Measurements from ENCODE around the gene HNRNPK.
"Not testable (repeated sequence)": the region's sequence is repeated elsewhere in the genome, so short reads cannot be mapped to it uniquely, and the experiment has no call there.

Gene HNRNPK

DNA sequence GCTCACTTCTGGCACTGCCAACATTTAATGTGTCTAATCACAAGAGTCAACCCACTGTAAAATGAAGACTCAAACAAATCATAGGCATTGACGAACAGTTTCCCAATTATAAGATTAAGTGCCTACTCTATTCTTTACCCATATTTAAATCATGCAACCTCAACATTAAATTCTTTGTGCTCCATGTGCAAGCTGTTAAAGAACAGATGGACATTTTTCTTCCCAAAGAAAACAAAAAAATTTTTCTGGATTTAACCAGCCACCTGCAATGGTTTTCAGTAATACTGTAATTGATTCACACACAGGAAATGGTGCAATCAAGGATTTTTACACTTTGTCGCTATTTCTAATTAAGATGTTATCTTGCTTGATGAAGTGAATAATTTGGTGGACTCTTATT, 3.6 kb downstream of the HNRNPK start:
- no peak for DNase-seq

DNA sequence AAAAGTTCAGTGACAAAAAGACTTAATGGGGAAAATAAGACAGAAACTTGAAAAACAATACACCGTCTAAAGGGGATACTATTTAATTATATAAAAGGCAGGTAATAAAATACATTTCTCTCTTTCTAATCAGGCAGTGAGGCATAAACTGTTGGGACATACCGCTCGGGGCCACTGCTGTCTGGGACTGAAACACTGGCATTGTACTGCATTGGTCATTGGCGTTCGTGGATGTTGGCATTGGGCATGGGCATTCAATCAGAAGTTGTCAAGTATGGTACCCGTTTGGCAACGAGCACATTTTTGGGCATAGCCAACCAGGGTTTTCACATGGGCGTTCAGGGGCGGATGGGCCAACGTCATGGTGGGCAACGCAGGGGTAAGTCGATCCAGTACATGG, 4.7 kb downstream of the HNRNPK start:
- no peak for DNase-seq

DNA sequence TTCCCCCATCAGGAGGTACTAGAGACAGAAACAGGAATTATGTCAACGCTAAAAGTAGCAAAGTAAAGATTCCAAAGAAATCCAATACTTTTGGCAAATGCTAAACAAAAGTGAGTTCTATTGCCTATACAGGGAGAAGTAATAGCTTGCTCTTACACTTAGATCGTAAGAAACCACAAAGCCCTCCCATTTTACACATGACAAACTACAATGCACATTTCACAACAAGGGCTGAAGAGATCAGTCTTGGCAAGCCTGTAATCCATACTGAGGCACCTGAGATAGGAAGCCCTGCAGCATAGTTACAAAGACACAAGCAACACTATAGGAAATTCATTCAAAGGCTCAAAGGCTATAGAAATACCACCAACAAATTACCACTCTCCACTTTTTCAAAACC, 7.7 kb downstream of the HNRNPK start:
- no peak for DNase-seq

GRCh38 chr9:83971485-83971884, 8.5 kb downstream of the HNRNPK start:
- DNase-seq = no peak

- DNase-seq = no peak
Observed at GRCh38 chr9:83969602-83970001, 10.4 kb downstream of the HNRNPK start.

DNA sequence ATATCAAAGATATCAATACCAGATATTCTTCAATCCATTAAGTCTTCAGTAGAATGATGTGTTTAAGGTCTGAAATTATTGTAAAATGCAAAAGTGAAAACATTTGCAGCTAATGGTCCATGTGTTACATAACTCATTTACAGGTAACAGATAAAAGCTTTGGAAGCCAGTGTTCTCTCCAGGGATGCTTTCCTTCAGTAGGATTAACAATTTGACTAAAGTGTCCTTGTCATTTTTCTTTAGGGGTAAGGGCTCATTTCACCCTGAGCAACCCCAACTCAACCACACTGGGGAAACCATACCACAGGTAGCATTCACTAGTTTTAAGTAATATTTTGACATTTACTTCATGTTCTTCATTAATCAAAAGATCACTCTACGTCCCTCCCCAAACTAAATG, 12.9 kb downstream of the HNRNPK start:
- DNase-seq = no peak

- DNase-seq = no peak
Observed at GRCh38 chr9:83966209-83966582, 13.8 kb downstream of the HNRNPK start.

DNA sequence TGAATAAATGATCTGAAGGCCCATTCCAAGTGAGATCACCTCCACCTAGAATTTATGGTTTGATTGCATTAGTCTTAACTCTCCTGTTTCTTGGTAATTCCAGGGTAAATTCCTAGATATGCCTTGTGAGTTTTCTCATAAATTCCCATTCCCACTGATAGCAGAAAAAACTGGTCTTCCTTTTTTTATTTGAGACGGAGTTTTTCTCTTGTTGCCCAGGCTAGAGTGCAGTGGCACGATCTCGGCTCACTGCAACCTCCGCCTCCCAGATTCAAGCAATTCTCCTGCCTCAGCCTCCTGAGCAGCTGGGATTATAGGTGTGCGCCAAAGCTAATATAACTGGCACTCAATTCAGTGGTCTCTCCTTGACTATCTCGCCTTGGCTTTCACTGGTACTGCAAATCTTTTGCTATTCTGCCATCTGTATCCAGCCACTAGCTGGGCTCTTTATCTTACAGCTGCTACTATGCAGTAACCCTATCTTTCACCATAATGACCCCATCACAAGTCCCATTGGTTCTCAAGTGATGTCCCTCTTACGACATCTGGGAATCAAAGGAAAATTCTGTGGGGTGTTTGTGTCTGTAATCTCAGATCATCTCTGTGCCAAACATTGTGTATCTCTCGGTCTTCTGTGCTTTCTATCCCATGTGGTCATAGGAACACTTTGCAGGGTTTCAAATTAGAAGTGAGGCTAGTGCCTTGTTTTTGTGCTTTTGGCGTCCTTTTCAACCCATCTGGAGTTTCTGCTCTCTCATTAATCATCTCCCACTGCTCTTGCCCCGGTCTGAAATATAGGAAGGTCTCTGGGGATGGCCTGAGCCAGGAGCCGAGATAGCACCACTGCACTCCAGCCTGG, 14.4 kb downstream of the HNRNPK start:
- no peak for DNase-seq

DNA sequence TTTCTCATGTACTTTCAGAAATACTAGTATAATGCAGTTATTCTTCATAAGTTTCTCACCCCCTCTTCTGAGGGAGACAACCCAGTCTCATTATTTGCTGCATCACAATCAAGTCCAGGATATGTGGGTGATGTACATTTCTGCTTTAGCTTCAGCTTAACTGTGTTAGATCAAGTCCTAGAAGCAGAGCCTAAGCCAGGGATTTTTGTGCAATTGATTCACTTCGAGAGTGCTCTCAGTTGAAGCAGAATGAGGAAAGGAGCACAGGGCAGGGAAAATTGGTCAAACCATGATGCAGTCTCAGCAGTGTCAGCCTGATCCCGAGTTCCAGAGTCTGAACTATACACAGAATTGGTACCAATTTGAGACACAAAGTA, 15.1 kb downstream of the HNRNPK start:
- no peak for DNase-seq

DNA sequence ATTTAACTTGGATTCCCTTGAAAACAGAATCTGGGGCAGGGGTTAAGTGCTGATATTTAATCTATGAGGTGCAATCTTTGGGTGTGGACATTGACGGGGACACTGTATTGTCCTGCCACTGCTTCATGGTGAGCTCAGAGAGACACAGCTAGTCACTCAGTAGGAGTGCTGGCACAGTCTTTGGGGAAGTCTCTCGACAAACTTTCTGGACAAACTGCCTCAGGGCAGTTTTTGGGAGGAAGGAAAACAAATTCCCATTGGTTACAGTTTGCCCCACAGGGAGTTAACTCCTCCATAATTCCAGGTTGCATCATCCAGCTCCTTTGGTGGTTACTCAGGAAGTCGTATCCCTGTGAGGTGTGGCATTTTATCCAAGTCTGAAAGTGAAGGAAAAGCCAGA, 17.9 kb downstream of the HNRNPK start:
- DNase-seq = no peak

GRCh38 chr9:83960991-83961390, 19.0 kb downstream of the HNRNPK start:
- no peak for DNase-seq

DNA sequence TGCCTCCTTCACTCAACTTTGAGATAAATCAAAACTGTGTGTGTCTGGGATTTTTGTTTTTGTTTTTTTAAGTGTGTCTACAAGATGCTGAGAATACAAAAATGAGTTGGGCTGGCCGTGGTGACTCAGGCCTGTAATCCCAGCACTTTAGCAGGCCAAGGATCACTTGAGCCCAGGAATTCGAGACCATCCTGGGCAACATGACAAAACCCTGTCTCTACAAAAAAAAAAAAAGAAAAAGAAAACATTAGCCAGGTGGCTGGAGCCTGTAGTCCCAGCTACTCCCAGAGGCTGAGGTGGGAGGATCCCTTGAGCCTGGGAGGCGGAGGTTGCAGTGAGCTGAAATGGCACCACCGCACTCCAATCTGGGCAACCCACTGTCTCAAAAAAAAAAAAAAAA, 21.0 kb downstream of the HNRNPK start:
- no peak for DNase-seq

DNA sequence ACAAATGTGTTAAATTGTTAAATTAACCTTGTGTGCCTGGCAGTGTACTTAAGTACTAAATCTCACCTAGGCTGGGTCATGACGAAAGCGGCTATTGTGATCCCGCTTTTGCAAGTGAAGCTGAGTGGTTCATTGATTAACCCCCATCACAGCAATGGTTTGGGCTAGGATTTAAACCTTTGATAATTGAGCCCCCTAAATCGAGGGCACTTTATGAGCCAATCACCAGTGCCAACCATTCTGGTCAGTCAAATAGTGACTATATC, 22.8 kb downstream of the HNRNPK start:
- no peak for DNase-seq

DNA sequence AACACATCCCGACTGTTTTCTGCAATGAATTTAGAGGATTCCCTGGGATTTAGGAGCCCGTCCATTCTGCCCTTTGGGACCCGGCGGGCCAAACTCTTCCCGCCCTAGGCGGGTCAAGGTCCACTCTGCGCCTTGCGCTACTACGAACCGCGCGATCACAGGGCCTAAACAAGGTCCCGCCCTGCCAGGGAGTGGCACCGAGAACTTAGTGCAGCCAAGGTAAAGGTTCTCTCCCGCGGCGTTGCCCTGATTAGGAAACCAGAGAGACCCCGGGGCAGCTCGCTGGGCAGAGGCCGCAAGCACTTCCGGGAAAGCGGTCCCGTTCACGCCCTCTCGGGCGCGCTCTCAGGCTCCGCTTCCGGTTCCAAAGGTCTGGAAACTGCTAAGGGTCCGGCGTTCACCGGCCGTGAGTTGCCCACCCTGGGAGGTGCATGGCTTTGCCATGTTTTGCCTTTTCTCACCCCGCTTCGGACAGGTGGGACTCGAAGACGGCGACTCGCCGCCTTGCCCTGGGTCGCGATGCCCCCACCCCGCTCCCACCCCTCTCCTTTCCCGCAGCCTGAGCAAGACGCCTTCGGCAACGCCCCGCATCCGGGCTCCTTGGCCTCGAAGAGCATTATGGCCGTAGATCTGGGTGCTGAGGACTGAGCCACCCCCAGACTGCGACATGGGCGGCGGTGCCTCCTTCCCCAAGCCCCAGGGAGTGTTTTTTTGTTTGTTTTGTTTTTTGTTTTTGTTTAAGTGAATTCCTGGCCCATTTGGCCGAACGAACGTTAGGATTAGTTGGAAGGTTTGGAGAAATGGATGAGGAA, 23.4 kb downstream of the HNRNPK start:
- DNase-seq = no peak

DNA sequence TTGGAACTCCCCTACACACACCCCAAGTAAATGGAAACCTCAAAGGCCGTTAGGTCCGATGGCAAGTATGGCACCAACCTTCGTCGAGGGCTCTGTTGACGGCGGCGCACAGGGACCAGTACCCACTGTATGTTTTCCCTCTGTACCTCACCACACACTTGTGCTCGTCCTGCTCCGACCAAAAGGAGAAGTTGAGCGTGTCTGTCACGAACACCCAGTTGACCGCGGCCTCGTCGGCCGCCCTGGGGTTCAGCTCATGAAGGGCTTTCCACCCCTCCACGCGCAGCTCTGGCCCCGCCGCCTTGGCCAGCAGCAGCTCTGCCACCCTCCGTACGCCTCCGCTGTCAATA, 24.0 kb downstream of the HNRNPK start:
- peak; percentile 60 to 71 for DNase-seq

GRCh38 chr9:83948096-83948495, 31.9 kb downstream of the HNRNPK start:
- not testable (repeated sequence) for DNase-seq

GRCh38 chr9:83940590-83941303, 39.3 kb downstream of the HNRNPK start:
- no peak for DNase-seq

GRCh38 chr9:83937861-83938455, 42.1 kb downstream of the HNRNPK start:
- peak; percentile 76 for DNase-seq

DNA sequence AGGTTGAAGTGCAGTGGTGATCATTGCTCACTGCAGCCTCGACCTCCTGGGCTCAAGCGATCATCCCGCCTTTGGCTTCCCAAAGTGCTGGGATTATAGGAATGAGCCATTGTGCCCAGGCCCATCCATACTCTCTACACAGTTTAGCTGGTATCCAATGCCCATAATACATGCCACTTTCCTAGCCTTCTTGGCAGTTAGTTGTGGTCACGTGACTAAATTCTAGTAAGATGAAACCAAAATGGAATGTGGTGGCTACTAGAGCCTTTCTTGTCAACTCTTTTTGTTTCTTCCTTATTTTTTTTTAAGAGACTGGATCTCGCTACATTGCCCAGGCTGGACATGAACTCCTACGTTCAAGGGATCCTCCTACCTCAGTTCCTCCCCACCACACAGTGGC, 43.5 kb downstream of the HNRNPK start:
- DNase-seq = no peak

DNA sequence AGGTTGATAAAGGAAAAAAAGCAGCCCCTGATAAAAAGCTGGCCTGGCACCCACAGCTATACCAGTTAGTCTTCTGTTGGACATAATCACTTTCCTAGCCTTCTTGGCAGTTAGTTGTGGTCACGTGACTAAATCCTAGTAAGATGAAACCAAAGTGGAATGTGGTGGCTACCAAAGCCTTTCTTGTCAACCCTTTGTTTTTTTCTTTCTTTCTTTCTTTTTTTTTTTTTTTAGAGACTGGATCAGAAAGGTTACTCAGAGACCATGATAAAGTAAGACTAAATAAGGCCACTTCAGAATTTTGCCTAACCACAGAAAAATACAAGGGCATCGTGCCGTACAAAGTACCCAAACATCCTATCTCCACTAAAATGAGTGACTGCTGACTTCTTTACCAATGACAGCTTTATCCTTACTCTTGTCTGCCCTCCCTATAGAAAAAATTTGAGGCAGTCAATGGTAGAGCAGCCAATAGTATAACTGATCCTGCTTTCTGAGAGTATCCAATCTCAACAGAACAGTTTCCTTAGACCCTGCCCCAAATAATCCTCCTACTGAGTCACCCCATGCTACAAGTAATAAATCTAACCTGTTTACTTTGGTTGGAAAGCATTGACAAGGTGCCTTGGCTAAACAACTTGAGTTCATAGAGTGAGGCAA, 44.6 kb downstream of the HNRNPK start:
- DNase-seq = no peak

GRCh38 chr9:83934569-83935275, 45.3 kb downstream of the HNRNPK start:
- no peak for DNase-seq

DNA sequence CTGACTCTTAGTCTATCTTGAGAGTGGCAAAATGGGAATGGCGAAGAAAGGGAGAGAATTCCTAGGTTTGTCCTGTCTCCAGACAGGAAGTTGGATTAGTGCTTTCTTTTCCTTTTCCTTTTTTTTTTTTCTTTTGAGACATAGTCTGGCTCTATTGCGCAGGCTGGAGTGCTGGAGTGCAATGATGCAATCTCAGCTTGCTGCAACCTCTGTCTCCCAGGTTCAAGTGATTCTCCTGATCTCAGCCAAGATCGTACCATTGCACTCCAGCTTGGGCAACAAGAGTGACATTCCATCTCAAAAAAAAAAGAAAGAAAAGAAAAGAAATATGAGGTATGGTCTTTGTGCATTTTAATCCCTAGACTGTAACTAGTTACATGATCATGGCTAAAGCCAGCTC, 46.2 kb downstream of the HNRNPK start:
- no peak for DNase-seq
